Measurements from ENCODE around the gene TBC1D9B. TPM values are rescaled to one million over a fixed set of nuclear protein-coding genes. Genes with fewer than 3 reads are reported as not detected.

TBC1D9B gene
- total and polyA plus RNA-seq, 3 donors from 2014 or later = 76.1 to 134 (median 122) TPM

DNA sequence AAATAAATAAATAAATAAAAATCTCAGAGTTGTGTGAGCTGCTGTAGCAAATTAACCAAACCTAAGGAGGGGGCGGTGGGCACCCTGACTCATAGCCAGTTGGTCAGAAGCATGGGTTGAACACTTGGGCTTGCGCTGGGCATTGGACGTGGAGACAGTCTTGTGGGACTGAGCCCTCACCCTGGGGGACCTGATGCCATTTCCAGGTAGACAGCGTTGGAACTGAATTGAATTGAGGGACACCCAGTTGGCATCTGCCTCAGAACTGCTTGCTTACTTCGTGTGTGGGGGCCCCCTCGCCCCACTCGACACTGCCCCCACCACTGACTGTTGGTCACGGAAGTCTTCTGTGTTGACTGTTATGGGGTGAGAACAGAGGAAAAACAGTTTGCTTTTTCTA is 19.0 kb upstream of the TBC1D9B start:
- no peak overlapping the region for H3K4me3 ChIP-seq
- no peaks in the 10 kb centered on the region for H3K4me1 ChIP-seq
- DNase-seq = peak; percentile 9
- H3K27ac ChIP-seq = no peak overlapping the region
- H3K9me3 ChIP-seq = no peaks in the 10 kb centered on the region
- H3K36me3 ChIP-seq (ENCODE audit: low read depth, missing control alignments) = no peaks in the 10 kb centered on the region
- 86 to 91% methylated on average over 8 of the region's 8 CpGs for WGBS, 2 donors
- intact Hi-C loops (cut with DNase I; ENCODE audit: low total_unique reads) = no loop called here
- no peaks in the 10 kb centered on the region for H3K27me3 ChIP-seq
- TF ChIP-seq, protein P1, sequence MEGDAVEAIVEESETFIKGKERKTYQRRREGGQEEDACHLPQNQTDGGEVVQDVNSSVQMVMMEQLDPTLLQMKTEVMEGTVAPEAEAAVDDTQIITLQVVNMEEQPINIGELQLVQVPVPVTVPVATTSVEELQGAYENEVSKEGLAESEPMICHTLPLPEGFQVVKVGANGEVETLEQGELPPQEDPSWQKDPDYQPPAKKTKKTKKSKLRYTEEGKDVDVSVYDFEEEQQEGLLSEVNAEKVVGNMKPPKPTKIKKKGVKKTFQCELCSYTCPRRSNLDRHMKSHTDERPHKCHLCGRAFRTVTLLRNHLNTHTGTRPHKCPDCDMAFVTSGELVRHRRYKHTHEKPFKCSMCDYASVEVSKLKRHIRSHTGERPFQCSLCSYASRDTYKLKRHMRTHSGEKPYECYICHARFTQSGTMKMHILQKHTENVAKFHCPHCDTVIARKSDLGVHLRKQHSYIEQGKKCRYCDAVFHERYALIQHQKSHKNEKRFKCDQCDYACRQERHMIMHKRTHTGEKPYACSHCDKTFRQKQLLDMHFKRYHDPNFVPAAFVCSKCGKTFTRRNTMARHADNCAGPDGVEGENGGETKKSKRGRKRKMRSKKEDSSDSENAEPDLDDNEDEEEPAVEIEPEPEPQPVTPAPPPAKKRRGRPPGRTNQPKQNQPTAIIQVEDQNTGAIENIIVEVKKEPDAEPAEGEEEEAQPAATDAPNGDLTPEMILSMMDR (IDR thresholded peaks at IDR 0.05) = no peak
- TF ChIP-seq POLR2A (IDR thresholded peaks at IDR 0.05) = no peak

DNA sequence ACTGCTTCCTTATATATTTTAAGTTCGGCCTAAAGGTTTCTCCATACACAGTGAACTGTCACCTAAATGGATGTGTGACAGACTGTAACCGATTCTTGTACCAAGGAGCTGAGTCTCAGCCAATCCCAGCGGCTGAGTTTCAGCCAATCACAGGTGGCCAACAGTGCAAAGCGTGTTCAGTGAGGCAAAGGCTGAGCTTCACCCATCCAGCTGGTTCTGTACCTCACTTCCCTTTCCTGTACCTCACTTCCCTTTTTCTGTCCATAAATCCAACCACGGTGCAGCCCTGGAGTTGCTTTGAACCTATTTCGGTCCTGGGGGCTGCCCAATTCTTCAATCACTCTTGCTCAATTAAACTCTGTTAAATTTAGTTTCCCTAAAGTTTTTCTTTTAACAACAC is 15.7 kb upstream of the TBC1D9B start:
- peak; percentile 10 for DNase-seq
- Histone ChIP-seq H3K36me3 (ENCODE audit: low read depth, missing control alignments) (no peaks in the 10 kb centered on the region), H3K4me1 (no peaks in the 10 kb centered on the region), H3K9me3 (no peaks in the 10 kb centered on the region), H3K27me3 (no peaks in the 10 kb centered on the region), H3K4me3 (no peak overlapping the region), H3K27ac (no peak overlapping the region)
- WGBS, 2 donors = 86 to 93% methylated on average over 6 of the region's 6 CpGs
- intact Hi-C loops (cut with DNase I; ENCODE audit: low total_unique reads) = no loop called here
- TF ChIP-seq, protein P1 (IDR thresholded peaks at IDR 0.05) = no peak
- no peak for TF ChIP-seq POLR2A (IDR thresholded peaks at IDR 0.05)

DNA sequence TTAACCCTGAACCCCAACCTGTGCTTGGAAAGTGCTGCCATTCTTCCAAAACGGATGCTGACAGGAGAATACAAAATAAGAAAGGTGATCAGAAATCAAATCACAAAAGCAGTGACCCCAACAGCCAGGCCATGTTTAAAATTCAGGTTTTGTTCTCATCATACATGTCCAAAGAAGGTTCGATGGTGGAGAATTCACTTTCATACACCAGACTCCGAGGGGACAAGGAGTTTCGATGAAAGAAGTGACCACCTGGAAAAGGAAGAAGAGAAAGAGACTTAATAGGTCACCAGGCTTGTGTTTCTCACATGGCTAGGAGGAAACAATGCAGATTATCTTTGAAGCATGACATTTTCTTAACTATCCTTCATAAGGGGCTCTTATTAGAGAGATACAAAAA is 12.5 kb upstream of the TBC1D9B start:
- no peak for DNase-seq
- H3K36me3 ChIP-seq (ENCODE audit: low read depth, missing control alignments) = no peaks in the 10 kb centered on the region
- H3K27ac ChIP-seq = no peak overlapping the region
- H3K4me1 ChIP-seq = no peaks in the 10 kb centered on the region
- TF ChIP-seq POLR2A (IDR thresholded peaks at IDR 0.05) = no peak
- TF ChIP-seq, protein P1 (IDR thresholded peaks at IDR 0.05) = no peak
- WGBS, 2 donors = 91 to 92% methylated on average over 4 of the region's 4 CpGs
- H3K27me3 ChIP-seq = no peaks in the 10 kb centered on the region
- no peaks in the 10 kb centered on the region for H3K9me3 ChIP-seq
- intact Hi-C loops (cut with DNase I; ENCODE audit: low total_unique reads) = no loop called here
- no peak overlapping the region for H3K4me3 ChIP-seq

DNA sequence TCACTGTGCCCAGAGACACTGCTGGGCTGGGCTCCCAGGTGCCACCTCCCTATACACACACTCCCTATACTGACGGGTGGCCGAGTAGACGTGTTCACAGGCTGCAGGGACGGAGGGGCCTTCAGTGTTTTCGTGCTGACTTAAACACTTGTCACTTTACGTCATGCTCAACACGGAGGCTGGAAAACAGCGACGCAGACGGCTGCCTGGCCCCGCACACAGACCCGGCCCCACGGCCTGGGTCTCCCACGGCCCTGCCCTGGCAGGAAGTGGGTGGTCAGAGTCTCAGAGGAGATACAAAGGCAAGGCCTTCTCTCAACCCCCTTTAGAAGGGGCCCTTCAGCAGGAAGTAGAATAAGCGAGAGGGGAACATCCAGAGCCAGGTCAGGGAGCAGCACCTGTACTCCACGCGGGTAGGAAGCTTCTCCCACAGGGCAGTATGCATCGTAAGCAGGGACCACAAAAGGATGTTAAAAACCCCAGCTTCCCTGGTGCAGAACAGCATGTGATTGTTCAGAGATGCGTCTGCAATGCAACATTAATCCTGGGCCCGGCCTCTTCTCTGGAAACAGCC is 11.9 kb upstream of the TBC1D9B start:
- TF ChIP-seq, protein P1 (IDR thresholded peaks at IDR 0.05) = no peak
- TF ChIP-seq POLR2A (IDR thresholded peaks at IDR 0.05) = no peak
- Histone ChIP-seq H3K4me3 (no peak overlapping the region), H3K36me3 (ENCODE audit: low read depth, missing control alignments) (no peaks in the 10 kb centered on the region), H3K4me1 (no peaks in the 10 kb centered on the region), H3K27ac (no peak overlapping the region), H3K27me3 (no peaks in the 10 kb centered on the region), H3K9me3 (no peaks in the 10 kb centered on the region)
- intact Hi-C loops (cut with DNase I; ENCODE audit: low total_unique reads) = loop anchor here (10.0 kb wide), 1 partner anchor 165 kb away; no protein-coding TSS in a partner anchor
- peak; percentile 6 for DNase-seq
- 86 to 90% methylated on average over 19 to 20 of the region's 20 CpGs for WGBS, 2 donors
